ENCODE data around the gene KCTD18. TPM values are rescaled to one million over a fixed set of nuclear protein-coding genes. Genes with fewer than 3 reads are reported as not detected.

The KCTD18 gene
- total RNA-seq, 1 donor from 2014 or later = 8.9 TPM

DNA sequence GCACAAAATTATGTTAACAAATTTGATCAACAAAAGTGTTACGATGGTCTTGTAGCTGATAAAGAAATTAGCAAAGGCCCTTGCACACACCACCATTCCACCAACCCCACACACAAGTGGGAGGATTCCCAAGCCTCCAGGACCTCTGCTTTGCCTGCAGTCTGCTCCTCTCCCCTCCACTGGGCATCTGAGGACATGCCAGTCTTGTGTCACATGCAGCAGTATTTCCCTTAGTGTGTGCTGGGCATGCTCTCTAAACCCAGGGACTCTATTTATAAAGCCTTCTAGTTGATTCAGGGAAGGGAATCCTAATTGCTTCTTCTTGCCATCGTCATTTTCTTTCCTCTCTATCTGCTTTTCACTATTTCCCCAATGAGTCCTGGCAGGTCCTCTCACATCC, 53.3 kb downstream of the KCTD18 start:
- ATAC-seq (no peak), DNase-seq (ENCODE audit: low spot score) (no peak)

DNA sequence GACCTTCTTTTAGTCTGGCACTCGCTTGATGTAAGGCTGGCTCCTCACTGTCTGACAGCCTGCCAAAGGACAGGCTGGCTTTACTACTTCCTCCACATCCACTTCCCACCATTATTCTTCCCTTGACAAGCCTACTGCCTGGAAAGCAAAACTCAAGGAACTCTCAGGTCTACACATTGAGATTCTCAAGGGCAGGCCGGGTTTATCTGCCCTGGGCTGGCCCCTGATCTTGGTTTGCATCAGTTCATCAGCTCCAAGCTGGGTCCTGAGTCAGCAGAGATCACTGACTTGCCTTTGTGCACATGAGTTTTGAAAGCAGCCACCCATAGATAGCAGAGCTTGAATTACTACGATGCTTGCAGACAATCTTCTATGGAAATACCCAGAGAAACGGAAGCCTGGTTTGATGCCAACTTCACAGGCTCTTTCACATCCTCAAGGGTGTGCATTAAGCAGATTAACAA, 53.9 kb downstream of the KCTD18 start:
- DNase-seq (ENCODE audit: low spot score) (no peak), ATAC-seq (peak; percentile 37)

DNA sequence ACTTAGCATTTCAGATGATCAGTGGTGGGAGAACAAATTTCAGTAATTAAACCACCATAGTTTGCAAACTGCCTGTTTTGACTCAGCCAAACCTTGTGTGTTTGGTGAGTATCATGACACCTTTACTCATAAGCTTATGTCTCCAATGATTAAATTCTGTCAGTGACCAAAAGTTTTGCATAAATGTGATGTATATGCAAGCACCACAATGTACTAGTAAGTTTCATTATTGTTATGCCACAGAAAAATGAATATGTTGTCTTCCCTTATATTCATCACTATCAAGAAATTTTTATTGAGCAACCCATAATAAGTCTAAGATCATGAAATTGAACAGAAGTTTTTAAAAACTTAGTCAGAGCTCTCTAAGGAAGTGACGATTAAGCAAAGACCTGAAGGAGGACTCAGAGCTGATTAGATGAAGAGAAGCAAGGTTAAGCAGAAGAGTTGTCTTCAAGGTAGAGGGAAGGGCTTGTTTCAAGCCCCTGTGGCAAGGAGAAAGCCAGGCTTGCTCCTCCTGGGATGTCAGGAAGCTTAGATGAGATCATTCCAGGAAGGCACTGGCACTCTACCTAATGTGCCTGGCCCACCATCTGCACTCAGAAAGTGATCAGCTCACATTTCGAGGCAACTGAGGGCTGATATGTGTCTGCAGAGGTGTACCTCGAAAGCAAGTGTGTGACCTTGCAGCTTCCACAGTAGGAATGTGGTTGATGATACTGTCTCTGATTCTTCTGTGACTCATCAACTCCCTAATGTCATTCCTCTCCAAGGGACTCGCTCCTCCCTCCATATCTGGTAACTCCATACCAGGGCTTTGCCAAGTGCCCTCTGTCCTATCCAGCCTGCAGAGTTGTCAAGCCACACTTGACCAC, 54.7 kb downstream of the KCTD18 start:
- DNase-seq (ENCODE audit: low spot score) = no peak
- peak; percentile 82 for ATAC-seq

- DNase-seq (ENCODE audit: low spot score) (no peak), ATAC-seq (no peak)
These were observed 55.9 kb downstream of the KCTD18 start for GRCh38 chr2:200453853-200454534.

- DNase-seq (ENCODE audit: low spot score) = no peak
- ATAC-seq = no peak
These were observed 56.6 kb downstream of the KCTD18 start for GRCh38 chr2:200453142-200453852.

- ATAC-seq (no peak), DNase-seq (ENCODE audit: low spot score) (no peak)
These were observed 57.5 kb downstream of the KCTD18 start for GRCh38 chr2:200452377-200452776.

DNA sequence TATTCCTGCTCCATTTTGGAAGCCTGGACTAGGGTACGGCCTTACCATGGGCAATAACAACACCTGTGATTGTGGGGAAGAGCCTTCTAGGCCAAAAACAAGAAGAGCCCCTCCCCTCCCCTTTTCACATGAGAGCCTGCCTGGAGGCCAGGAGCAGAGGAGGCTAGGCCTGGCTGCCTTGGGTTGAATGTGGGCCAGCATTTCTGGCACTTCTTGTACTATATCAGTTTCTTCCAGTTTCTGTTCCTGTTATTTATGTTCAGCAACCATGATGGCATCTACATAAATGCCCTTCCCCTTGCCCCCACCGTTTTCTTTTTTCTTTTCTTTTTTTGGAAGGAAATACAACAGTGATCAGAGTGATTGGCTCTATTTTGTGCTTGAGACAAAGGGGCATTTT, 58.4 kb downstream of the KCTD18 start:
- ATAC-seq (no peak), DNase-seq (ENCODE audit: low spot score) (no peak)

- DNase-seq (ENCODE audit: low spot score) = no peak
- no peak for ATAC-seq
These were observed 59.6 kb downstream of the KCTD18 start for GRCh38 chr2:200450288-200450687.

DNA sequence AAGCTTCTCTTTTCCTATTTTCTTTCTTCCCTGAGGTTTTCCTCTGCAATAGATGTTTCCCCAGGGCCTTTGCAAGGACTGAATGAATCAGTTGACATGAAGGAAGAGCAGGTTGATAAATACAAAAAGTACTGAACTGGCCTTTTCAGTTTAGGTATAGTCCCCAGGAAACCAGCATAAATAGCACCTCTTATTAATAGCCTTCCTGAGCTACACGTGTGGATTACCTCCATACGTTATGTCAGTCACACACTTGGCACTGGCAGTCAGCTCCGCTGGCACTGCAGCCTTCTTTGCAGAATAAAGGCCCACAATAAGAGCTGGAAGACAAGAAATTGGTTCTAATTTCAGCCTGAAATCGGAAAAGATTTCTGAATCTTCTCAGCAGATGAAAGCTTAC, 60.7 kb downstream of the KCTD18 start:
- DNase-seq (ENCODE audit: low spot score) (no peak), ATAC-seq (no peak)

- no peak for ATAC-seq
- no peak for DNase-seq (ENCODE audit: low spot score)
These were observed 61.4 kb downstream of the KCTD18 start for GRCh38 chr2:200448455-200448854.

DNA sequence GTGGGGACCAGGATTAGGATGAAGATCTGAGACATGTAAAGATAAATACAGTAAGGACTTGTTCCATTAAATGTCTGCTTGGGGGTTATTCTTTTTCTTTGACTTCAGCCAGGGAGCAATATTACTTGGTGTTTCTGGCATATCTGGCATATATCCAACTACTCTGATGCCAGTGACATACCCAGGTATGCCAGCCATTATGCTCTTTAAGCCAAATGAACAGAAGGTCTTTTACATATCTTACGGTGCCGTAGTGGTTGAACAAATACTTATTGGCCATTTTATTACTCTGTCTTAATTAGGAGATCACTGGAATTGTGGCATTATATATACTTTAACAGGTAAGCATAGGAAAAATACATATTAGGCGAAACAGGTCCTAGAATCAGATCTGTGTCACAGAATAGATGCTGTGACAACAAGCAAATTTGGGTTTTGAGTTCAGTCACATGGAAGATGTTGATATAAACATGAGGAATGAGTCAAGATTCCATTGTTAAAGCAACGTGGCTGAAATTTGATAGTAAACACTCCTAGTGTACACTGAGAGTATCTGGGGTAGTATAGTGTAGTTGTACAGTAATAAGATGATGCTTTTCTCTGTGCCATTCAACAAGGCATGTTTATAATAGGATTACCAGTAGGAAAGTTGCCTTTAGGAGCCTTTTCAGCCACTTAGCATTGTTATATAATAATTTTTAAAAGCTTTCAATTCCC, 62.6 kb downstream of the KCTD18 start:
- no peak for ATAC-seq
- no peak for DNase-seq (ENCODE audit: low spot score)

- DNase-seq (ENCODE audit: low spot score) (no peak), ATAC-seq (no peak)
These were observed 63.3 kb downstream of the KCTD18 start for GRCh38 chr2:200446612-200447011.

DNA sequence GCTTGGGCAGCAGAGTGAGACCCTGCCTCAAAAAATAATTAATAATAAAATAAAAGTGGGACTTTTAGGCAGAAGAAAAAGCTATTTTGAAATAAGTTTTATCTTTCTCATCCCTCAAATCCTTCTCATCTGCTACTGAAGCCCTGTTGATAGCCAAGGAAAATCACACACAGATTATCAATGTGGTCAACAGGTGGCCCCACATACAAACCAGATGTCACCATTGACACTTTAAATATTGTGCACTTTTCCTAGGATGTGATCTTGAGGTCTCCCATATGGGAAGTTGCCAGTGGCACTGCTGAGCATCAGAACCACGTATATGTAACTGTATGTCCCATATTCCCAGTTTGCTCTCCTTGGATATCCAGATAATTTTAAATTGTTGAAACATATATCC, 64.6 kb downstream of the KCTD18 start:
- no peak for ATAC-seq
- no peak for DNase-seq (ENCODE audit: low spot score)

DNA sequence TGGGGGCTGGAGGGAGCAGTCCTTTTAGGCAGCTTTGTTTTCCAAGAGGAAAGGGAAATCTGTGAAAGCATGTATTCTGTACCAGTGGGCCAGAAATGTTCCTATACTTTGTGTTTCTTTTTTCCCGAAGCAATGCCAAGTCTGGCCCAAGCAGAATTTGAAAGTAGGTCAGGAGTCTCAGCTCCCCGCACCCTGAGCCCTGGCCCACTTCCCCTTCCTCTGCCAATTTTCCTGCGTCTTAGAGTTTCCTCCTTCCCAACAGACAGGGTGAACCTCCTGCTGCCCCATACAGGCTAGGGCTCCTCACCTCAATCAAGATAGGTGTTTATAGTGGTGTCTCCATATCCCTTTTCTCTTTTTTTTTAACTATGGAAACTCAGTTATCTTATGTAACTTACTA, 65.3 kb downstream of the KCTD18 start:
- peak; percentile 34 for ATAC-seq
- DNase-seq (ENCODE audit: low spot score) = no peak

DNA sequence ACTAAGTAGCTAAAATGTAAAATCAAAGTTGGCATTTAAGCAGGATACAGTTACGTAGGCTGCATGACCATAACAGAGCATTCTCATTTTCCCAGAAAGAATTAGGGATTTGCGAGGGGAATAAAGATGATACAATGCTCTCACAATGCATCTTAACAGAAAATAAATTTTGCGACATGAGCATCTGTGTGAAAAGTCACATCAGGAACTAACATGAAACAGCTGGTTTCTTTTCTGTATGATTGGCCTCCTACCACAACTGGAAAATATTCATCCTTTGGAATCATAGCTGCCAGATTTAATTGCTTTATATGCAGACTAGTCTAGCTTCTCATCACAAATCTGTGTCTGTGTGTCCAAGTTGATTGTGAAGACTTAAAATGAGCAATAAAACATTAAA, 66.0 kb downstream of the KCTD18 start:
- no peak for ATAC-seq
- no peak for DNase-seq (ENCODE audit: low spot score)

DNA sequence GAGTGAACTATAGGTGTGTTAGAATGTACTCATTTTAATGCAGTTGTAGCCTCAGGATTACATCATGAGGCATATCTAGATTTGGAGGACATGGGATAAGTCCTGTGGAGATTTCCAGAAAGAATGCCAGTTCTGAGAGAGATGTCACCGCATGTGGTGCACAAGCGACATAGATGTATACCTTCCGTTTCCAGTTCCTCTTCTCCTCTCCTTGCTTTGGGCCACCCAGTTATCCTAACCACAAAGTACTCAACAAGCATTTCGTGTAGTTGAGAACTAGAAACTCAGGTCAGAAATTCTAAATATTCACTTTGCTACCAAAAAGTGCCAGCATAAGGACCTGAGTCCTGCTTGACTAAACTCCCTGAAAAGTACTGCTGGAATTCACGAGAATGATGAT, 66.5 kb downstream of the KCTD18 start:
- ATAC-seq (no peak), DNase-seq (ENCODE audit: low spot score) (no peak)

GRCh38 chr2:200442471-200442870, 67.4 kb downstream of the KCTD18 start:
- DNase-seq (ENCODE audit: low spot score) (no peak), ATAC-seq (no peak)

GRCh38 chr2:200439981-200440380, 69.9 kb downstream of the KCTD18 start:
- ATAC-seq = no peak
- DNase-seq (ENCODE audit: low spot score) = no peak
